ENCODE measurements around the gene ELMO1. TPM values are rescaled to one million over a fixed set of nuclear protein-coding genes. Genes with fewer than 3 reads are reported as not detected.
"Not testable (repeated sequence)": the region's sequence is repeated elsewhere in the genome, so short reads cannot be mapped to it uniquely, and the experiment has no call there.

ELMO1 gene
- total RNA-seq, 1 experiment from 2014 or later, result 0.36 TPM

GRCh38 chr7:36984710-36985312 lies 463.9 kb downstream of the ELMO1 start:
- no peak for DNase-seq (ENCODE audit: low read depth)

GRCh38 chr7:36984041-36984521 lies 464.6 kb downstream of the ELMO1 start:
- DNase-seq (ENCODE audit: low read depth), result no peak

- DNase-seq (ENCODE audit: low read depth), result no peak
Observed at GRCh38 chr7:36982766-36983165, 465.9 kb downstream of the ELMO1 start.

- DNase-seq (ENCODE audit: low read depth), result no peak
Observed at GRCh38 chr7:36979810-36980248, 468.8 kb downstream of the ELMO1 start.

GRCh38 chr7:36978461-36978860 lies 470.2 kb downstream of the ELMO1 start:
- no peak for DNase-seq (ENCODE audit: low read depth)

- DNase-seq (ENCODE audit: low read depth), result no peak
Observed at GRCh38 chr7:36977878-36978277, 470.8 kb downstream of the ELMO1 start.

GRCh38 chr7:36973534-36973933 lies 475.1 kb downstream of the ELMO1 start:
- not testable (repeated sequence) for DNase-seq (ENCODE audit: low read depth)

- no peak for DNase-seq (ENCODE audit: low read depth)
Observed at GRCh38 chr7:36972140-36972518, 476.5 kb downstream of the ELMO1 start.

- DNase-seq (ENCODE audit: low read depth), result no peak
Observed at GRCh38 chr7:36971515-36972139, 477.0 kb downstream of the ELMO1 start.

- no peak for DNase-seq (ENCODE audit: low read depth)
Observed at GRCh38 chr7:36970551-36971514, 477.8 kb downstream of the ELMO1 start.

- no peak for DNase-seq (ENCODE audit: low read depth)
Observed at GRCh38 chr7:36969376-36969775, 479.3 kb downstream of the ELMO1 start.

GRCh38 chr7:36967387-36967786 lies 481.3 kb downstream of the ELMO1 start:
- DNase-seq (ENCODE audit: low read depth), result peak; percentile 69

GRCh38 chr7:36966636-36967035 lies 482.0 kb downstream of the ELMO1 start:
- no peak for DNase-seq (ENCODE audit: low read depth)

- DNase-seq (ENCODE audit: low read depth), result no peak
Observed at GRCh38 chr7:36966039-36966438, 482.6 kb downstream of the ELMO1 start.

GRCh38 chr7:36965625-36966024 lies 483.0 kb downstream of the ELMO1 start:
- DNase-seq (ENCODE audit: low read depth), result no peak

GRCh38 chr7:36964297-36964696 lies 484.4 kb downstream of the ELMO1 start:
- no peak for DNase-seq (ENCODE audit: low read depth)

- no peak for DNase-seq (ENCODE audit: low read depth)
Observed at GRCh38 chr7:36962367-36962766, 486.3 kb downstream of the ELMO1 start.

GRCh38 chr7:36961693-36962092 lies 487.0 kb downstream of the ELMO1 start:
- DNase-seq (ENCODE audit: low read depth), result no peak

- no peak for DNase-seq (ENCODE audit: low read depth)
Observed at GRCh38 chr7:36961097-36961496, 487.6 kb downstream of the ELMO1 start.

- no peak for DNase-seq (ENCODE audit: low read depth)
Observed at GRCh38 chr7:36960105-36960504, 488.6 kb downstream of the ELMO1 start.

GRCh38 chr7:36958111-36958733 lies 490.4 kb downstream of the ELMO1 start:
- DNase-seq (ENCODE audit: low read depth), result no peak

- no peak for DNase-seq (ENCODE audit: low read depth)
Observed at GRCh38 chr7:36957620-36958019, 491.0 kb downstream of the ELMO1 start.

Measured in RPMI7951 (cell line).